ENCODE measurements around the gene FAM47E. TPM values are rescaled to one million over a fixed set of nuclear protein-coding genes. Genes with fewer than 3 reads are reported as not detected.

The FAM47E gene
- total and polyA plus RNA-seq, 2 of the 13 experiments (the other 11 are each of a cell fraction or from before 2014, with no cell fraction given) = 0.33 to 0.66 TPM

DNA sequence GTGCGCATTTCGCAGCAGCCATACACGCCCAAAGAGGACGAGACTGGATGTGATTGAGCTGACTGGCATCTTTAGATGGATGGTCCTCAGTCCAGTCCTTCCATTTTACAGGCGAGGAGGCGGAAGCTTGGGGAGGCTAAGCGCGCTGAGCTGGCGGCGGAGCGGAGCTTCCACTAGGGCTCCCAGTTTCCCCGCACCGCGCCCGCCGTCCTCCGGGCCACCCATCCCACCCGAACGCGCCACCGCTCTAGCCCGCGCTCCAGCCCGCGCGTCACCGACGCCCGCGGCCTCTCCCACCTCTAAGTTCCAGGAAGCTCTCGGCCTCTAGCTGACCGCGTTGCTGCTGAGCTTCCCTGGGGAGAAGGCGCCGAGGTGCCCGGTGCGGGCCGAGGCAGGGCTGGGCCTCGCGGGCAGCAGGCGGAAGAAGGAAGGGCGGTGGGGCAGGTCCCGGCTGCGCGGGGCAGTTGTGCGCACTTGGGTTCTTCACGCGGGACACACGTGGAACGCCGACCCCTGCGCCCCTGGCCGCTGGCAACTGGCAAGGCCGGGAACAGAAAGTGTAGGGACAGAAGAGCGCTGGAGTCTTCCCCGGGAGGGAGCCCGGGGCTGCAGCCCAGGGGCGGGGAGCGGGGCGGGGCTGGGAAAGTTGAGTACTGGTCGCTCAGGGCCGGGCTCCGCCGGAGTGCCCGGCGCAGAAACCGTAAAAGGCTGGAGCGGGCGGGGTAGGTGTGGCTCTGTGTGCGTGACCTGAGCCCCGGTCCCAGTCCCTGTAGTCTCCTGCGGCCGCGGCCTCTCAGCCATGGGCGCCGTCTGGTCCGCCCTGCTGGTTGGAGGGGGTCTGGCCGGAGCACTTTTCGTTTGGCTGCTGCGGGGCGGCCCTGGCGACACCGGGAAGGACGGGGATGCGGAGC is 54.7 kb downstream of the FAM47E start, which contains the start of gene STBD1 (continued):
- TF ChIP-seq, protein P1, sequence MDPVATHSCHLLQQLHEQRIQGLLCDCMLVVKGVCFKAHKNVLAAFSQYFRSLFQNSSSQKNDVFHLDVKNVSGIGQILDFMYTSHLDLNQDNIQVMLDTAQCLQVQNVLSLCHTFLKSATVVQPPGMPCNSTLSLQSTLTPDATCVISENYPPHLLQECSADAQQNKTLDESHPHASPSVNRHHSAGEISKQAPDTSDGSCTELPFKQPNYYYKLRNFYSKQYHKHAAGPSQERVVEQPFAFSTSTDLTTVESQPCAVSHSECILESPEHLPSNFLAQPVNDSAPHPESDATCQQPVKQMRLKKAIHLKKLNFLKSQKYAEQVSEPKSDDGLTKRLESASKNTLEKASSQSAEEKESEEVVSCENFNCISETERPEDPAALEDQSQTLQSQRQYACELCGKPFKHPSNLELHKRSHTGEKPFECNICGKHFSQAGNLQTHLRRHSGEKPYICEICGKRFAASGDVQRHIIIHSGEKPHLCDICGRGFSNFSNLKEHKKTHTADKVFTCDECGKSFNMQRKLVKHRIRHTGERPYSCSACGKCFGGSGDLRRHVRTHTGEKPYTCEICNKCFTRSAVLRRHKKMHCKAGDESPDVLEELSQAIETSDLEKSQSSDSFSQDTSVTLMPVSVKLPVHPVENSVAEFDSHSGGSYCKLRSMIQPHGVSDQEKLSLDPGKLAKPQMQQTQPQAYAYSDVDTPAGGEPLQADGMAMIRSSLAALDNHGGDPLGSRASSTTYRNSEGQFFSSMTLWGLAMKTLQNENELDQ (CRISPR knock-in tag; IDR thresholded peaks at IDR 0.05; ENCODE audit: borderline replicate concordance) = no peak
- TF ChIP-seq ZNF326 (CRISPR knock-in tag; IDR thresholded peaks at IDR 0.05; ENCODE audit: borderline replicate concordance) (no peak), CENPX (CRISPR knock-in tag; IDR thresholded peaks at IDR 0.05) (no peak), DNMT1 (CRISPR knock-in tag; IDR thresholded peaks at IDR 0.05) (0 out of 2 replicates have a peak, but pooled peaks have one; percentile 50), ZNF788 (CRISPR knock-in tag; IDR thresholded peaks at IDR 0.05; ENCODE audit: borderline replicate concordance) (peak; percentile 25; the same call in 1 of the 2 replicates), FOSL2 (CRISPR knock-in tag; IDR thresholded peaks at IDR 0.05) (peak; percentile 42), ATF1 (CRISPR knock-in tag; IDR thresholded peaks at IDR 0.05) (no peak), SAFB2 (CRISPR knock-in tag; IDR thresholded peaks at IDR 0.05; ENCODE audit: borderline replicate concordance, low read depth) (no peak; the same call in 1 of the 2 replicates), ZNF484 (CRISPR knock-in tag; IDR thresholded peaks at IDR 0.05; ENCODE audit: borderline replicate concordance, low read depth) (no peak), ZNF143 (CRISPR knock-in tag; IDR thresholded peaks at IDR 0.05) (no peak; the same call in 1 of the 2 replicates), EP300 (IDR thresholded peaks at IDR 0.05; ENCODE audit: low read depth in 2 of 2, low read length in 2 of 2) (no peak), EP300 (CRISPR knock-in tag; IDR thresholded peaks at IDR 0.05; ENCODE audit: borderline replicate concordance) (0 out of 2 replicates have a peak, but pooled peaks have one; percentile 41), HMG20B (CRISPR knock-in tag; conservative IDR thresholded peaks at IDR 0.05) (no peak), RCOR2 (CRISPR knock-in tag; IDR thresholded peaks at IDR 0.05) (no peak), STAG1 (CRISPR knock-in tag; IDR thresholded peaks at IDR 0.05) (no peak; the same call in 1 of the 2 replicates), ZNF672 (CRISPR knock-in tag; IDR thresholded peaks at IDR 0.05) (no peak)
- TF ChIP-seq, protein P2, sequence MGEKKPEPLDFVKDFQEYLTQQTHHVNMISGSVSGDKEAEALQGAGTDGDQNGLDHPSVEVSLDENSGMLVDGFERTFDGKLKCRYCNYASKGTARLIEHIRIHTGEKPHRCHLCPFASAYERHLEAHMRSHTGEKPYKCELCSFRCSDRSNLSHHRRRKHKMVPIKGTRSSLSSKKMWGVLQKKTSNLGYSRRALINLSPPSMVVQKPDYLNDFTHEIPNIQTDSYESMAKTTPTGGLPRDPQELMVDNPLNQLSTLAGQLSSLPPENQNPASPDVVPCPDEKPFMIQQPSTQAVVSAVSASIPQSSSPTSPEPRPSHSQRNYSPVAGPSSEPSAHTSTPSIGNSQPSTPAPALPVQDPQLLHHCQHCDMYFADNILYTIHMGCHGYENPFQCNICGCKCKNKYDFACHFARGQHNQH (CRISPR knock-in tag; IDR thresholded peaks at IDR 0.05) = peak; percentile 71; the same call in 1 of the 2 replicates
- TF ChIP-seq, protein P3, sequence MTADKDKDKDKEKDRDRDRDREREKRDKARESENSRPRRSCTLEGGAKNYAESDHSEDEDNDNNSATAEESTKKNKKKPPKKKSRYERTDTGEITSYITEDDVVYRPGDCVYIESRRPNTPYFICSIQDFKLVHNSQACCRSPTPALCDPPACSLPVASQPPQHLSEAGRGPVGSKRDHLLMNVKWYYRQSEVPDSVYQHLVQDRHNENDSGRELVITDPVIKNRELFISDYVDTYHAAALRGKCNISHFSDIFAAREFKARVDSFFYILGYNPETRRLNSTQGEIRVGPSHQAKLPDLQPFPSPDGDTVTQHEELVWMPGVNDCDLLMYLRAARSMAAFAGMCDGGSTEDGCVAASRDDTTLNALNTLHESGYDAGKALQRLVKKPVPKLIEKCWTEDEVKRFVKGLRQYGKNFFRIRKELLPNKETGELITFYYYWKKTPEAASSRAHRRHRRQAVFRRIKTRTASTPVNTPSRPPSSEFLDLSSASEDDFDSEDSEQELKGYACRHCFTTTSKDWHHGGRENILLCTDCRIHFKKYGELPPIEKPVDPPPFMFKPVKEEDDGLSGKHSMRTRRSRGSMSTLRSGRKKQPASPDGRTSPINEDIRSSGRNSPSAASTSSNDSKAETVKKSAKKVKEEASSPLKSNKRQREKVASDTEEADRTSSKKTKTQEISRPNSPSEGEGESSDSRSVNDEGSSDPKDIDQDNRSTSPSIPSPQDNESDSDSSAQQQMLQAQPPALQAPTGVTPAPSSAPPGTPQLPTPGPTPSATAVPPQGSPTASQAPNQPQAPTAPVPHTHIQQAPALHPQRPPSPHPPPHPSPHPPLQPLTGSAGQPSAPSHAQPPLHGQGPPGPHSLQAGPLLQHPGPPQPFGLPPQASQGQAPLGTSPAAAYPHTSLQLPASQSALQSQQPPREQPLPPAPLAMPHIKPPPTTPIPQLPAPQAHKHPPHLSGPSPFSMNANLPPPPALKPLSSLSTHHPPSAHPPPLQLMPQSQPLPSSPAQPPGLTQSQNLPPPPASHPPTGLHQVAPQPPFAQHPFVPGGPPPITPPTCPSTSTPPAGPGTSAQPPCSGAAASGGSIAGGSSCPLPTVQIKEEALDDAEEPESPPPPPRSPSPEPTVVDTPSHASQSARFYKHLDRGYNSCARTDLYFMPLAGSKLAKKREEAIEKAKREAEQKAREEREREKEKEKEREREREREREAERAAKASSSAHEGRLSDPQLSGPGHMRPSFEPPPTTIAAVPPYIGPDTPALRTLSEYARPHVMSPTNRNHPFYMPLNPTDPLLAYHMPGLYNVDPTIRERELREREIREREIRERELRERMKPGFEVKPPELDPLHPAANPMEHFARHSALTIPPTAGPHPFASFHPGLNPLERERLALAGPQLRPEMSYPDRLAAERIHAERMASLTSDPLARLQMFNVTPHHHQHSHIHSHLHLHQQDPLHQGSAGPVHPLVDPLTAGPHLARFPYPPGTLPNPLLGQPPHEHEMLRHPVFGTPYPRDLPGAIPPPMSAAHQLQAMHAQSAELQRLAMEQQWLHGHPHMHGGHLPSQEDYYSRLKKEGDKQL (CRISPR knock-in tag; IDR thresholded peaks at IDR 0.05; ENCODE audit: low read depth) = no peak
- TF ChIP-seq, protein P4, sequence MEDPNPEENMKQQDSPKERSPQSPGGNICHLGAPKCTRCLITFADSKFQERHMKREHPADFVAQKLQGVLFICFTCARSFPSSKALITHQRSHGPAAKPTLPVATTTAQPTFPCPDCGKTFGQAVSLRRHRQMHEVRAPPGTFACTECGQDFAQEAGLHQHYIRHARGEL (CRISPR knock-in tag; IDR thresholded peaks at IDR 0.05) = peak; percentile 82; the same call in 1 of the 2 replicates
